Activated T-helper 17 cell treated with anti-CD3 and anti-CD28 coated beads, Interleukin-2, amount 50 U/mL, for 72 hours (primary cell): ENCODE results near the gene PAPPA2. TPM values are rescaled to one million over a fixed set of nuclear protein-coding genes. Genes with fewer than 3 reads are reported as not detected.
"Not testable (repeated sequence)": the region's sequence is repeated elsewhere in the genome, so short reads cannot be mapped to it uniquely, and the experiment has no call there.

ENCODE experiments used
- ATAC-seq: fragments of 150-1000 bp; cut with Tn5 transposase; replicated peaks from 2 replicates; pipeline ENCODE4 v1.10.0; 2021; ENCODE audit warnings: mild to moderate bottlenecking, moderate library complexity
- H3K27ac Mint-ChIP-seq: one replicate; pipeline ENCODE4 v1.8.0; 2022; ENCODE audit warnings: mixed read lengths
- H3K27me3 Mint-ChIP-seq: one replicate; pipeline ENCODE4 v1.8.0; 2022; ENCODE audit warnings: mixed read lengths
- H3K36me3 Mint-ChIP-seq: one replicate; pipeline ENCODE4 v1.8.0; 2022; ENCODE audit warnings: low read depth, mild to moderate bottlenecking, mixed read lengths
- H3K4me1 Mint-ChIP-seq: one replicate; pipeline ENCODE4 v1.8.0; 2022; ENCODE audit warnings: mixed read lengths
- H3K4me3 Mint-ChIP-seq: one replicate; pipeline ENCODE4 v1.8.0; 2022; ENCODE audit warnings: mild to moderate bottlenecking, mixed read lengths
- H3K9me3 Mint-ChIP-seq: one replicate; pipeline ENCODE4 v1.8.0; 2022; ENCODE audit warnings: mixed read lengths
- total RNA-seq, 2 donors: library from RNA; stranded (reverse); gene quantifications; one replicate each; pipeline ENCODE4 v1.2.3, GENCODE V29; 2022

PAPPA2 gene
- total RNA-seq, 2 donors from 2014 or later, result 0.17 to 0.19 TPM

DNA sequence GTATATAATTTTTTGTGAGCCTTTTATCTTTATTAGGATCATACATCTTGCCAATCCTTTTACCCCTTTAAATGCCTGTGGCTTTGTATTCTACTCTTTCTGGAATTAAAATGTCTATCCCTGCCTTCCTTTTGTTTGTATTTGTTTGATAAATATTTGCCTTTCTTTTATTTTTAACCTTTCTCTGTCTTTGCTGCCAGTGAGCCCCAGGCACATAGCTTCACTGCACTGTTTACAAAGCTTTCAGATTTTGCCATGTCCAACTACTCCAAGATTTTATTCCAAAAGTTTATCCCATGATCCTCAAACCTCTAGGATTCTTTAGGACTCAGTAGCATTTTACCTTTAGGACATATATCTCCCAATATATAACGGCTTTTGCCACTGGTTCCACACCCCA is 281.2 kb downstream of the PAPPA2 start:
- ATAC-seq, result no peak
- Mint-ChIP-seq H3K9me3 (no peaks in the 10 kb centered on the region), H3K4me1 (no peaks in the 10 kb centered on the region), H3K27ac (no peak overlapping the region), H3K4me3 (no peak overlapping the region), H3K36me3 (no peaks in the 10 kb centered on the region), H3K27me3 (no peaks in the 10 kb centered on the region)

- Mint-ChIP-seq H3K4me1 (no peaks in the 10 kb centered on the region), H3K36me3 (no peaks in the 10 kb centered on the region), H3K27me3 (no peaks in the 10 kb centered on the region), H3K9me3 (no peaks in the 10 kb centered on the region), H3K27ac (no peak overlapping the region), H3K4me3 (no peak overlapping the region)
- ATAC-seq, result no peak
Measured at GRCh38 chr1:176745945-176746344, 283.0 kb downstream of the PAPPA2 start.

DNA sequence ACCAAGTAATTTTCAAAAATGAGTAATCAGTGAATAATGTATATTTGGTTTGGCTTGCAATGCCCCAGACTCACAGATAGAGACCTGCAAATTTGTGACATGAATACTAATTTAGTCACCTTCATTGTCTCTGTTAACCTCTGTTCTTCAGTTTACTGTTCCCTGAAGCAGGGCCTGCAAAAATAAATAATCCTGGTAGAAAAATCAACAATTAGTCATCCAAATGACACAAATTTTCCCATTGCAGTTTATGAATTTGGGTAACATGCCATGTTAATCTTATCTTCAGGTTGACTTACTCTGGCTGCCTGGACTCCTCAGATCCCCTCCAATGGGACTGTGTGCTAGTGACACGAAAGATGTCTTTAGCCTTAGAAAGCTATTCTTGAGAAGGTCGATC is 289.5 kb downstream of the PAPPA2 start:
- H3K36me3 Mint-ChIP-seq, result no peaks in the 10 kb centered on the region
- no peak for ATAC-seq
- no peaks in the 10 kb centered on the region for H3K4me1 Mint-ChIP-seq
- H3K27me3 Mint-ChIP-seq, result no peaks in the 10 kb centered on the region
- H3K9me3 Mint-ChIP-seq, result no peaks in the 10 kb centered on the region
- H3K27ac Mint-ChIP-seq, result no peak overlapping the region
- no peak overlapping the region for H3K4me3 Mint-ChIP-seq

- ATAC-seq, result no peak
- H3K4me3 Mint-ChIP-seq, result no peak overlapping the region
- H3K4me1 Mint-ChIP-seq, result no peaks in the 10 kb centered on the region
Measured at GRCh38 chr1:176754676-176755075, 291.7 kb downstream of the PAPPA2 start.

GRCh38 chr1:176756817-176757216 is 293.8 kb downstream of the PAPPA2 start:
- not testable (repeated sequence) for H3K27ac Mint-ChIP-seq, H3K27me3 Mint-ChIP-seq, H3K4me3 Mint-ChIP-seq

More at GRCh38 chr1:176754676-176755075, 291.7 kb downstream of the PAPPA2 start:
- H3K9me3 Mint-ChIP-seq, result no peaks in the 10 kb centered on the region
- H3K27me3 Mint-ChIP-seq, result no peaks in the 10 kb centered on the region
- H3K27ac Mint-ChIP-seq, result no peak overlapping the region
- no peaks in the 10 kb centered on the region for H3K36me3 Mint-ChIP-seq

GRCh38 chr1:176765608-176766007 is 302.6 kb downstream of the PAPPA2 start:
- Mint-ChIP-seq H3K36me3 (no peaks in the 10 kb centered on the region), H3K4me1 (no peaks in the 10 kb centered on the region), H3K27me3 (no peaks in the 10 kb centered on the region), H3K9me3 (peaks cover 6% of the 10 kb centered on the region), H3K4me3 (no peak overlapping the region), H3K27ac (no peak overlapping the region)
- no peak for ATAC-seq

More at GRCh38 chr1:176756817-176757216, 293.8 kb downstream of the PAPPA2 start:
- not testable (repeated sequence) for ATAC-seq, H3K9me3 Mint-ChIP-seq, H3K4me1 Mint-ChIP-seq, H3K36me3 Mint-ChIP-seq

DNA sequence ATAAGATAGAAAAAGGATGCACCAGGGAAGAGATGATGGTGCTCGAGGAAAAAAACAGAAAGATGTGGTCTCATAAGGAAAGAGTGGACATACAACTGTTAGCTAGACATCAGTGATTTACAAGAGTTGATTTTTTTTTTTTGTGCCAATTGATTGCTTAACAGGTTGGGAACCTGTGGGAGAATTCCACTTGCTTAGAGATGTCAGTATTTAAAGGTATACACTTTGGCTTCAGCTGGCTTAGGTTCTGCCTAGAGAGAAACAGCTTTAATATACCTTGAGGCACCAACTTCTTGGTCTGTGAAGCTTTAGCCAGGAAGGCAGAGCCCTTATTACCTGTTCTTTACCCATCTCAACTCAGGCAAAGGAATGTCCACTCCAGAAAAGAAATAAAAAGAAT is 303.8 kb downstream of the PAPPA2 start:
- Mint-ChIP-seq H3K27me3 (no peaks in the 10 kb centered on the region), H3K4me1 (no peaks in the 10 kb centered on the region), H3K4me3 (no peak overlapping the region), H3K27ac (no peak overlapping the region), H3K9me3 (peaks cover 6% of the 10 kb centered on the region), H3K36me3 (no peaks in the 10 kb centered on the region)
- ATAC-seq, result no peak

GRCh38 chr1:176767714-176768136 is 304.8 kb downstream of the PAPPA2 start:
- Mint-ChIP-seq H3K27me3 (no peaks in the 10 kb centered on the region), H3K4me1 (no peaks in the 10 kb centered on the region), H3K36me3 (no peaks in the 10 kb centered on the region), H3K9me3 (peaks cover 6% of the 10 kb centered on the region), H3K27ac (no peak overlapping the region), H3K4me3 (no peak overlapping the region)
- ATAC-seq, result no peak

DNA sequence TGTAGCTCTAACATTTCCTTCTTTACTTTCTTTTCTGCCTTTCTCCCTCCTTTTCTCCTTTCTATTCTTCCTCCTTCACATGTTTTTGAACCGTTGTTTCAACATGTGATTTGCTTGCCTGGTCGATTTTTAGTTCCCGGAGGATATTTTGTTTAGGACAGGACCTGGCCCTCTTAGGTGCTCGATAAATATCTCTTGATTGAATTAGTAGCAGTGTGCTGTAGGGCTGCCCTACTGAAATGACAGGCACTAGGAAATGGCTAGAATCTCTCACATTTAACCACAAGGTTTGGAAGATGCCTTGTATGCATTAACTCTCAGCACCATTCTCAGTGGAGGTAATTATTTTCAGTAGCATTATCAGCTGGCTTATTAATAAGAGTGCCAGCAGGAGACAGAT is 305.6 kb downstream of the PAPPA2 start:
- no peak for ATAC-seq

GRCh38 chr1:176770066-176770465 is 307.1 kb downstream of the PAPPA2 start:
- peaks cover 6% of the 10 kb centered on the region for H3K9me3 Mint-ChIP-seq
- H3K27me3 Mint-ChIP-seq, result no peaks in the 10 kb centered on the region
- H3K36me3 Mint-ChIP-seq, result no peaks in the 10 kb centered on the region
- no peaks in the 10 kb centered on the region for H3K4me1 Mint-ChIP-seq
- no peak for ATAC-seq
- H3K27ac Mint-ChIP-seq, result no peak overlapping the region
- H3K4me3 Mint-ChIP-seq, result no peak overlapping the region

More for the DNA sequence above, 305.6 kb downstream of the PAPPA2 start:
- Mint-ChIP-seq H3K4me1 (no peaks in the 10 kb centered on the region), H3K36me3 (no peaks in the 10 kb centered on the region), H3K27me3 (no peaks in the 10 kb centered on the region), H3K27ac (no peak overlapping the region), H3K4me3 (no peak overlapping the region), H3K9me3 (peaks cover 6% of the 10 kb centered on the region)

DNA sequence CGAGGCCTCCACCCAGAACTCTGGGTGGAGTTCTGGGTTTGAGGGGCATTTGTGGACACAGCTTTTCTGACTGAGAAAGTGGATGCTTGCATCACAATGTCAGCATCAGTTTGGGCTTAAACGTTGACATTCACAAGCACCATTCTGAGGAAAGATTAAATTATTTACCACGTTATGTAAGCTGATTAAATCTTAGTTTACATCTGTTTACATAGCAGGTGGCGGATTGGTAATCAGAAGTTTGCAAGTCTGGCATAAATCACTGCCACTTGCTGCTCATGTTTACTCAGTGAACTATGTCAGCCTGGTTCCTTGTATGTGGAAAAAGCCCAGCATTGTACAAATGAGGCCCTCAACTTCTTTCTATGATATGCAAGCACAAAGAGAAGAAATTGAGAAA is 310.1 kb downstream of the PAPPA2 start:
- Mint-ChIP-seq H3K27me3 (no peaks in the 10 kb centered on the region), H3K4me3 (no peak overlapping the region), H3K9me3 (peaks cover 3% of the 10 kb centered on the region), H3K4me1 (no peaks in the 10 kb centered on the region), H3K27ac (no peak overlapping the region), H3K36me3 (no peaks in the 10 kb centered on the region)
- no peak for ATAC-seq

GRCh38 chr1:176774224-176774623 is 311.2 kb downstream of the PAPPA2 start:
- Mint-ChIP-seq H3K9me3 (peaks cover 3% of the 10 kb centered on the region), H3K27me3 (no peaks in the 10 kb centered on the region), H3K4me3 (no peak overlapping the region), H3K27ac (no peak overlapping the region), H3K4me1 (no peaks in the 10 kb centered on the region), H3K36me3 (no peaks in the 10 kb centered on the region)
- no peak for ATAC-seq

DNA sequence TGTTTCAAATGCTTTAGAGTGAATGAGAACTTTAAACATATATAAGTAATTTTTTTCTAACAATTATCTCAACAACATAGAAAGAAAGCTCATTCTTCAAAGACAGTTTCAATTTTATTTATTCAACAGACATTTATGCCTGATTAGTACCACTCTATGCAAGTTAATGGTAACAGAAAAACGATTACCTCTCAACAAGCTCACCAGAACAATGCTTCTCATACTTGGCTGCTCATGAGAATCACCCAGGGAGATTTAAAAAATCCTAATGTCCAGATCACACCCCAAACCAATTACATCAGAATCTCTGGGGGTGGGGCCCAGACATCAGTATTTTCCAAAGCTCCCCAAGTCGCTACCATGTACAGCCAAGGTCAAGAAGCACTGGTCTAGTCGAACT is 312.4 kb downstream of the PAPPA2 start:
- no peak for ATAC-seq
- H3K9me3 Mint-ChIP-seq, result peaks cover 3% of the 10 kb centered on the region
- H3K27me3 Mint-ChIP-seq, result no peaks in the 10 kb centered on the region
- no peak overlapping the region for H3K27ac Mint-ChIP-seq
- H3K36me3 Mint-ChIP-seq, result no peaks in the 10 kb centered on the region
- H3K4me1 Mint-ChIP-seq, result no peaks in the 10 kb centered on the region
- H3K4me3 Mint-ChIP-seq, result no peak overlapping the region

DNA sequence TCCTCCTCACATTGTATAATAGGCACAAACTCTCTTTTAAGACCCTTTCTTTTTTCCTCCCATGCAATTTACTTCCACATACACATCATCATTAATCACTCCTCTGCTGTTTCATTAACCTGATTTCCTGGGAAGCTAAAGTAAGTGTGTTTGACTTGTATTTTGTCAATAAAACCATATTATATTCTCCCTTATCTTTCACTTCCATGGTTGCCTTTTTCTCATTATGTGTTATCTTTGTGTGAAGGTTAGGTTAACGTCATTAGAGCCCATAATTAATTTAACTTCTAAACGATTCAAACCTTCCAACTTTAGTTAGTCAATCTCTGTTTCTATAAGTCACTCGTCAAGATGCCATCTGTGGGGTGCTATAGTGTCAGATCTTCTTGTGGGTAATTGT is 313.0 kb downstream of the PAPPA2 start:
- no peak for ATAC-seq
- Mint-ChIP-seq H3K27ac (no peak overlapping the region), H3K27me3 (peaks cover 3% of the 10 kb centered on the region), H3K36me3 (no peaks in the 10 kb centered on the region), H3K4me3 (no peak overlapping the region), H3K4me1 (no peaks in the 10 kb centered on the region), H3K9me3 (peaks cover 3% of the 10 kb centered on the region)

DNA sequence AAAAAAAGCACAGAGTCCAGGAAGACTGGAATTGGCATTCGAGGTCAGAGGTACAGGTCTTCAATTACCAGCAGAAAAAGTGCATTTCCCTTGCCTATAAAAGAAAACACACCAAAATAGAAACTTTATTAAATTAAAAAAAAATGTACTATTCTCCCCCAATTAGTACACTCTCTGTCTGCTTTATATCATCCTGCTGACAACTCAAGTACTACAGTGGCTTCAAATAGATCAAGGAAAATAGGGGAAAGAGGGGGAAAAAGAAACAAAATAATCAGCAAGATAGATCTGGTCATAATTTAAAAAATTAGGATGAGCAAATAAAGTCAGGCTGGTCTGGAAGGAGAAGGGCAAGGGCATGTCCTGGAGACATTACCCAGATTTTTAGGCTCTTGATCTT is 315.1 kb downstream of the PAPPA2 start:
- no peak for ATAC-seq
- Mint-ChIP-seq H3K9me3 (peaks cover 3% of the 10 kb centered on the region), H3K4me1 (no peaks in the 10 kb centered on the region), H3K27ac (no peak overlapping the region), H3K36me3 (no peaks in the 10 kb centered on the region), H3K27me3 (peaks cover 8% of the 10 kb centered on the region), H3K4me3 (no peak overlapping the region)

DNA sequence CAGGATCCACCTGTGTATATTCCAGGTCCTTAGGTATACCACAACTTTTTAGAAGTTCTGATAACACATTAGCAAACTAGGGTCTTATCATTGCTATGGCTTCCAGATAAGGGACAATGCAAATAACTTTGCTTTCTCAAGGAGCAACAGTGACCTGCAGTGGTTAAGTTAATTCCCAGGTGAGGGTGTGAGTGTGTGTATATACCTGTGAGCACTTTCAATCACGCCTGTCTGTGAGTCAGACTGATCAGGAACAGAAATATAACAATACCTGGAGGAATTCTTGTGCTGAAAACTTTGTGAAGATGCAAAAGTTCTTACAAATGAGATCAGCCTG is 317.0 kb downstream of the PAPPA2 start:
- Mint-ChIP-seq H3K27me3 (peaks cover 8% of the 10 kb centered on the region), H3K4me1 (no peaks in the 10 kb centered on the region), H3K36me3 (no peaks in the 10 kb centered on the region), H3K9me3 (peaks cover under 1% of the 10 kb centered on the region), H3K4me3 (no peak overlapping the region), H3K27ac (no peak overlapping the region)
- ATAC-seq, result no peak
